WTC11 (cell line): Measurements from ENCODE around the gene DOCK1. TPM values are rescaled to one million over a fixed set of nuclear protein-coding genes. Genes with fewer than 3 reads are reported as not detected.

Source experiments
- ATAC-seq: fragments of 200-7000 bp; cut with Tn5 transposase; 2 replicates; pipeline ENCODE4 v1.10.0; 2021; ENCODE audit warnings: mild to moderate bottlenecking, moderate library complexity
- CTCF ChIA-PET: fragments of 300-600 bp; sonication (Branson Sonifier 250); formaldehyde crosslinking; loops from one replicate; lab custom pipeline; 2021; ENCODE audit warnings: antibody characterized with exemption; lab: Charles Lee
- POLR2A ChIA-PET: fragments of 350-600 bp; sonication (Branson Sonifier 250); formaldehyde crosslinking; loops from one replicate; lab custom pipeline; 2021; ENCODE audit warnings: antibody characterized with exemption; lab: Charles Lee
- DNase-seq: peaks from one replicate; pipeline ENCODE4 v3.0.0; 2021; ENCODE audit warnings: low spot score
- H3K27ac Mint-ChIP-seq: 2 replicates; pipeline ENCODE4 v1.8.0; 2021; ENCODE audit warnings: mixed read lengths
- H3K27me3 Mint-ChIP-seq: 2 replicates; pipeline ENCODE4 v1.8.0; 2021; ENCODE audit warnings: low read depth, mild to moderate bottlenecking, moderate library complexity, mixed read lengths
- H3K36me3 Mint-ChIP-seq: 2 replicates; pipeline ENCODE4 v1.8.0; 2021; ENCODE audit warnings: mixed read lengths
- H3K4me1 Mint-ChIP-seq: 2 replicates; pipeline ENCODE4 v1.8.0; 2022; ENCODE audit warnings: mixed read lengths
- H3K4me3 Mint-ChIP-seq: 2 replicates; pipeline ENCODE4 v1.8.0; 2021; ENCODE audit warnings: mild to moderate bottlenecking, moderate library complexity, mixed read lengths
- H3K9me3 Mint-ChIP-seq: 2 replicates; pipeline ENCODE4 v1.8.0; 2021; ENCODE audit warnings: mixed read lengths
- ARID4B ChIP-seq: sonication (generic); formaldehyde crosslinking; IDR thresholded peaks from 2 replicates; pipeline ENCODE4 v1.8.0; 2023; ENCODE audit warnings: missing genetic modification reagents, mild to moderate bottlenecking, borderline replicate concordance
- CBFB ChIP-seq: sonication (generic); formaldehyde crosslinking; IDR thresholded peaks from 2 replicates; pipeline ENCODE4 v1.8.1; 2022; ENCODE audit warnings: mild to moderate bottlenecking, low read depth, missing genetic modification reagents
- E2F5 ChIP-seq: sonication (generic); formaldehyde crosslinking; IDR thresholded peaks from 2 replicates; pipeline ENCODE4 v1.8.1; 2022; ENCODE audit warnings: mild to moderate bottlenecking, moderate library complexity, missing genetic modification reagents
- ELF4 ChIP-seq: sonication (generic); formaldehyde crosslinking; IDR thresholded peaks from 2 replicates; pipeline ENCODE4 v1.8.1; 2022; ENCODE audit warnings: low read depth, mild to moderate bottlenecking, moderate library complexity, missing genetic modification reagents
- EMX1 ChIP-seq: fragments of 250-450 bp; sonication (Bioruptor Pico); IDR thresholded peaks from 2 replicates; pipeline ENCODE4 v1.8.0; 2021; ENCODE audit warnings: mild to moderate bottlenecking
- ERG ChIP-seq: fragments of 250-450 bp; sonication (Bioruptor Pico); IDR thresholded peaks from 2 replicates; pipeline ENCODE4 v1.8.0; 2021; ENCODE audit warnings: mild to moderate bottlenecking
- FOXP1 ChIP-seq: sonication (generic); formaldehyde crosslinking; IDR thresholded peaks from 2 replicates; pipeline ENCODE4 v1.8.0; 2022; ENCODE audit warnings: missing genetic modification reagents, mild to moderate bottlenecking, moderate library complexity, borderline replicate concordance
- GTF2I ChIP-seq: fragments of 250-450 bp; sonication (Bioruptor Pico); conservative IDR thresholded peaks from 2 replicates; pipeline ENCODE4 v1.4.0; 2021; ENCODE audit warnings: mild to moderate bottlenecking
- MYBL2 ChIP-seq: sonication (generic); formaldehyde crosslinking; IDR thresholded peaks from 2 replicates; pipeline ENCODE4 v1.8.1; 2023; ENCODE audit warnings: mild to moderate bottlenecking, moderate library complexity, missing genetic modification reagents
- NFATC4 ChIP-seq: fragments of 250-450 bp; sonication (Bioruptor Pico); IDR thresholded peaks from 2 replicates; pipeline ENCODE4 v1.9.0; 2021; ENCODE audit warnings: mild to moderate bottlenecking
- NR3C1 ChIP-seq: sonication (generic); formaldehyde crosslinking; conservative IDR thresholded peaks from 2 replicates; pipeline ENCODE4 v1.8.1; 2023; ENCODE audit warnings: low read depth, mild to moderate bottlenecking, missing genetic modification reagents
- RELA ChIP-seq: sonication (generic); formaldehyde crosslinking; IDR thresholded peaks from 2 replicates; pipeline ENCODE4 v1.8.1; 2022; ENCODE audit warnings: missing genetic modification reagents, mild to moderate bottlenecking, borderline replicate concordance
- TEAD4 ChIP-seq: sonication (generic); formaldehyde crosslinking; IDR thresholded peaks from 2 replicates; pipeline ENCODE4 v1.8.0; 2022; ENCODE audit warnings: mild to moderate bottlenecking, missing genetic modification reagents
- total RNA-seq: library from RNA; stranded (reverse); gene quantifications from 3 replicates; pipeline ENCODE4 v1.2.3, GENCODE V29; 2021
- TF ChIP-seq, protein P1 (sequence below): fragments of 250-450 bp; sonication (Bioruptor Pico); conservative IDR thresholded peaks from 2 replicates; pipeline ENCODE4 v1.9.0; 2021; ENCODE audit warnings: mild to moderate bottlenecking
- TF ChIP-seq, protein P2 (sequence below): sonication (generic); formaldehyde crosslinking; IDR thresholded peaks from 2 replicates; pipeline ENCODE4 v1.8.0; 2022; ENCODE audit warnings: mild to moderate bottlenecking, missing genetic modification reagents
- TF ChIP-seq, protein P3 (sequence below): fragments of 250-450 bp; sonication (Bioruptor Pico); IDR thresholded peaks from 2 replicates; pipeline ENCODE4 v2.1.2; 2022; ENCODE audit warnings: mild to moderate bottlenecking, moderate library complexity

The DOCK1 gene
- total RNA-seq, 1 experiment from 2014 or later: 52.1 TPM

- H3K9me3 Mint-ChIP-seq: peaks cover 15% of the 10 kb centered on the region
- no peak overlapping the region for H3K4me3 Mint-ChIP-seq
- ATAC-seq (no peak), DNase-seq (no peak)
- TF ChIP-seq MYBL2 (CRISPR knock-in tag) (no peak), TEAD4 (no peak), EMX1 (CRISPR knock-in tag) (no peak), ELF4 (CRISPR knock-in tag) (no peak), NFATC4 (CRISPR knock-in tag) (no peak), RELA (no peak), E2F5 (CRISPR knock-in tag) (no peak), NR3C1 (no peak), GTF2I (no peak), ARID4B (no peak)
- TF ChIP-seq, protein P1, sequence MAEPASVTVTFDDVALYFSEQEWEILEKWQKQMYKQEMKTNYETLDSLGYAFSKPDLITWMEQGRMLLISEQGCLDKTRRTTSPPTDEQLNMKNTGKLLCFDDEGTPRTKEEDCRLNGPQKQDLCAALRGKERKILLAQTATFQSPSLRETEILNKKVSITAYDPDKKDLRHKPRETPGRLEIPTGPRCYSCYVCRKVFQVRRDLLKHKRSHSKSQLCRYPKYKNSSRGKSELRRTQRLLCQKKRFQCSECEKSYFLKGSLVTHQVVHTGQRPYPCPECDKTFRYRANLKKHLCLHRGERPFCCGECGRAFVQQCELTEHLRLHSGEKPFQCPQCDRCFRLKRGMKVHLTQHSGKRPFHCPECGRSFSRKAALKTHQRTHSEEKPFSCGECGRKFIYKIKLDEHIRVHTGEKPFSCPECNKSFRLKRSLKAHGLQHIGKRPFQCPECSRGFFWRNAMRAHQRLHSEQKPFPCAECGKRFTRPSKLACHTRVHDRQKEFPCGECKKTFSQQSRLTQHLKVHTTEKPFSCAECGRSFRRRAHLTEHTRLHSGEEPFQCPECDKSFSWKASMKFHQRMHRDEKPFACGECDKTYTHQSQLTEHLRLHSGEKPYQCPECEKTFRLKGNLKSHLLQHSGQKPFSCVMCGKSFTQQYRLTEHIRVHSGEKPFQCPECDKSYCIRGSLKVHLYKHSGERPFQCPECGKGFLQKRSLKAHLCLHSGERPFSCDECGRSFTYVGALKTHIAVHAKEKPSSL (CRISPR knock-in tag): no peak
- TF ChIP-seq, protein P2, sequence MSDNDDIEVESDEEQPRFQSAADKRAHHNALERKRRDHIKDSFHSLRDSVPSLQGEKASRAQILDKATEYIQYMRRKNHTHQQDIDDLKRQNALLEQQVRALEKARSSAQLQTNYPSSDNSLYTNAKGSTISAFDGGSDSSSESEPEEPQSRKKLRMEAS: no peak
- TF ChIP-seq, protein P3, sequence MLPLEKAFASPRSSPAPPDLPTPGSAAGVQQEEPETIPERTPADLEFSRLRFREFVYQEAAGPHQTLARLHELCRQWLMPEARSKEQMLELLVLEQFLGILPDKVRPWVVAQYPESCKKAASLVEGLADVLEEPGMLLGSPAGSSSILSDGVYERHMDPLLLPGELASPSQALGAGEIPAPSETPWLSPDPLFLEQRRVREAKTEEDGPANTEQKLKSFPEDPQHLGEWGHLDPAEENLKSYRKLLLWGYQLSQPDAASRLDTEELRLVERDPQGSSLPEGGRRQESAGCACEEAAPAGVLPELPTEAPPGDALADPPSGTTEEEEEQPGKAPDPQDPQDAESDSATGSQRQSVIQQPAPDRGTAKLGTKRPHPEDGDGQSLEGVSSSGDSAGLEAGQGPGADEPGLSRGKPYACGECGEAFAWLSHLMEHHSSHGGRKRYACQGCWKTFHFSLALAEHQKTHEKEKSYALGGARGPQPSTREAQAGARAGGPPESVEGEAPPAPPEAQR: no peak
- H3K36me3 Mint-ChIP-seq: peaks cover 27% of the 10 kb centered on the region
- POLR2A ChIA-PET: no interaction called here
- CTCF ChIA-PET: interaction anchor here (0.9 kb wide), 1 partner anchor 51 kb away, joined by 3 read pairs; no protein-coding TSS in a partner anchor
- peak overlapping the region; percentile 80; the same call in 1 of the 2 replicates for H3K27ac Mint-ChIP-seq
- no peaks in the 10 kb centered on the region for H3K27me3 Mint-ChIP-seq
- no peaks in the 10 kb centered on the region; the same call in 1 of the 2 replicates for H3K4me1 Mint-ChIP-seq
These were observed 340.2 kb downstream of the DOCK1 start for GRCh38 chr10:127245456-127245855.

GRCh38 chr10:127250031-127250430 is 344.8 kb downstream of the DOCK1 start:
- H3K4me3 Mint-ChIP-seq: no peak overlapping the region
- no peaks in the 10 kb centered on the region for H3K27me3 Mint-ChIP-seq
- DNase-seq: no peak
- POLR2A ChIA-PET: no interaction called here
- H3K9me3 Mint-ChIP-seq: peaks cover 15% of the 10 kb centered on the region
- CTCF ChIA-PET: no interaction called here
- no peak overlapping the region for H3K27ac Mint-ChIP-seq
- TF ChIP-seq ERG (no peak), CBFB (CRISPR knock-in tag) (no peak), FOXP1 (CRISPR knock-in tag) (no peak), TEAD4 (no peak)
- H3K36me3 Mint-ChIP-seq: peaks cover 36% of the 10 kb centered on the region
- H3K4me1 Mint-ChIP-seq: peaks cover 10% of the 10 kb centered on the region
- no peak for ATAC-seq
